Body of pancreas (tissue), 4 donors: ENCODE data around the gene PGS1. TPM values are rescaled to one million over a fixed set of nuclear protein-coding genes. Genes with fewer than 3 reads are reported as not detected.

Experiments
- ATAC-seq: fragments of 150-250 bp; one replicate; pipeline ENCODE4 v1.9.1; 2016
- DNase-seq, 4 donors: peaks; one replicate each; pipeline ENCODE4 v3.0.0-alpha.2; 2019
- H3K27ac ChIP-seq, 4 donors: fragments of 200-600 bp; sonication (generic); 1 replicate in 3 of 4; 2 replicates in 1 of 4; pipeline versions ENCODE4 v1.5.1 to v1.6.1; 2016 to 2019; ENCODE audit warnings: mild to moderate bottlenecking in 1 of 4, mixed read lengths in 1 of 4, moderate library complexity in 1 of 4
- H3K27me3 ChIP-seq, 2 donors: fragments of 200-600 bp; sonication (generic); one replicate each; pipeline ENCODE4 v1.6.0; 2016; ENCODE audit warnings: mild to moderate bottlenecking in 1 of 2
- H3K36me3 ChIP-seq, 2 donors: fragments of 200-600 bp; sonication (generic); replicated peaks in 1 of 2; 2 replicates each; pipeline ENCODE4 v1.5.1; 2016; ENCODE audit warnings: low read depth in 2 of 2; ENCODE audit not compliant: insufficient read depth in 1 of 2
- H3K4me1 ChIP-seq: fragments of 200-600 bp; sonication (generic); one replicate; pipeline ENCODE4 v1.6.0; 2016
- H3K4me3 ChIP-seq, 2 donors: fragments of 200-600 bp; sonication (generic); 1 replicate in 1 of 2; 2 replicates in 1 of 2; pipeline ENCODE4 v1.5.1; 2016 to 2019
- H3K9me3 ChIP-seq, 3 donors: fragments of 200-600 bp; sonication (generic); 1 replicate in 2 of 3; 2 replicates in 1 of 3; pipeline ENCODE4 v1.5.1; 2016
- POLR2A ChIP-seq, 3 donors: fragments of 450-650 bp; IDR thresholded peaks; one replicate each; pipeline ENCODE4 v1.6.1; 2016; ENCODE audit warnings: antibody characterized with exemption in 3 of 3, mild to moderate bottlenecking in 2 of 3
- WGBS, 2 donors: methylation state at CpG; one replicate each; pipeline ENCODE4 v1.1.5; 2017; 5-methylcytosine and 5-hydroxymethylcytosine counted together
- intact Hi-C: fragments of 100-400 bp; cut with DNase I; formaldehyde crosslinking; loops from one replicate; pipeline ENCODE4 v1.15.1; 2023
- total RNA-seq, 2 donors: library from RNA; depleted of rRNA; stranded (reverse); fragments of >200 nt; gene quantifications; one replicate each; pipeline ENCODE4 v1.1.0, GENCODE V29; 2016
- TF ChIP-seq, protein P1 (sequence below), 7 experiments: fragments of 450-650 bp in 4 of 7; fragments of 200-600 bp in 3 of 7; sonication (generic) in 3 of 7; IDR thresholded peaks; one replicate each; pipeline ENCODE4 v1.5.1; 2016 to 2019; ENCODE audit warnings: antibody characterized with exemption in 7 of 7

PGS1 gene
- total RNA-seq, 2 donors from 2014 or later: 17.1 to 30.4 TPM

DNA sequence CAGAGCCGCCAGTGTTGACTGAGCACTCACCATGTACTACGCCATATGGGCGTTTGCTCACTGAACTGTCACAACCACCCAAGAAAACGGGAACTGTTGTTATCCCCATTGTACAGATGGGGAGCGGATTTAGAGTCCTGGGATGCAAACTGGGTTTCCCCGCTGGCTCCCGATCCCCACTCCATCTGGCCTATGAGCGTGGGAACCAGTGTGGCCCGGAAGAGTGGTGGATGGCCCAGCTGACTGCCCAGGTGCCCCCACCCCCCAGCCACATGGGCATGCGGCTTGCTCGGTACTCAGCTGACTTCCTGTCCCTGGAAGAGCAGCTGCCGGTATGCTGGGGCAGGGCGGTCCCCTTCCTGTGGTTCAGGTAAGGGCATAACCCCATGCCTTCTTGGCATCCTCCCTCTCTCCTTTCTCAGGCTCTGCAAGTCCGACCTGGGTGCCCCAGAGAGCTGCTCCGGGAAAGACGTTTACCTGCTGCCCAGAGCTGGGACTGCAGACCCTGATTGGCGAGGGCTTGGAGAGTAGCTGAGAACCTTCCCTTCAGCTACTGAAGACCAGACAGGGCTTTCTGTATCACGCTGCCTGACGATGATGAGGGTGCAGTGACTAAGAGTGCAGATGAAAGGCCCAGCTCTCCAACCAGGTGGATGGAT, 34.8 kb upstream of the PGS1 start:
- H3K27ac ChIP-seq: peak overlapping the region in 2 of 4 donors; percentile 86 to 88
- H3K36me3 ChIP-seq: no peaks in the 10 kb centered on the region
- TF ChIP-seq, protein P1, sequence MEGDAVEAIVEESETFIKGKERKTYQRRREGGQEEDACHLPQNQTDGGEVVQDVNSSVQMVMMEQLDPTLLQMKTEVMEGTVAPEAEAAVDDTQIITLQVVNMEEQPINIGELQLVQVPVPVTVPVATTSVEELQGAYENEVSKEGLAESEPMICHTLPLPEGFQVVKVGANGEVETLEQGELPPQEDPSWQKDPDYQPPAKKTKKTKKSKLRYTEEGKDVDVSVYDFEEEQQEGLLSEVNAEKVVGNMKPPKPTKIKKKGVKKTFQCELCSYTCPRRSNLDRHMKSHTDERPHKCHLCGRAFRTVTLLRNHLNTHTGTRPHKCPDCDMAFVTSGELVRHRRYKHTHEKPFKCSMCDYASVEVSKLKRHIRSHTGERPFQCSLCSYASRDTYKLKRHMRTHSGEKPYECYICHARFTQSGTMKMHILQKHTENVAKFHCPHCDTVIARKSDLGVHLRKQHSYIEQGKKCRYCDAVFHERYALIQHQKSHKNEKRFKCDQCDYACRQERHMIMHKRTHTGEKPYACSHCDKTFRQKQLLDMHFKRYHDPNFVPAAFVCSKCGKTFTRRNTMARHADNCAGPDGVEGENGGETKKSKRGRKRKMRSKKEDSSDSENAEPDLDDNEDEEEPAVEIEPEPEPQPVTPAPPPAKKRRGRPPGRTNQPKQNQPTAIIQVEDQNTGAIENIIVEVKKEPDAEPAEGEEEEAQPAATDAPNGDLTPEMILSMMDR (IDR thresholded peaks at IDR 0.05): no peak
- no peak for TF ChIP-seq POLR2A (IDR thresholded peaks at IDR 0.05)
- H3K4me1 ChIP-seq: peaks cover 52% of the 10 kb centered on the region
- intact Hi-C loops: no loop called here
- WGBS, 2 donors: 79 to 95% methylated on average over 11 to 19 of the region's 19 CpGs
- peak in 1 of 4 donors; percentile 46 for DNase-seq
- no peak overlapping the region for H3K4me3 ChIP-seq
- ATAC-seq: no peak
- no peaks in the 10 kb centered on the region for H3K27me3 ChIP-seq
- H3K9me3 ChIP-seq: no peaks in the 10 kb centered on the region

DNA sequence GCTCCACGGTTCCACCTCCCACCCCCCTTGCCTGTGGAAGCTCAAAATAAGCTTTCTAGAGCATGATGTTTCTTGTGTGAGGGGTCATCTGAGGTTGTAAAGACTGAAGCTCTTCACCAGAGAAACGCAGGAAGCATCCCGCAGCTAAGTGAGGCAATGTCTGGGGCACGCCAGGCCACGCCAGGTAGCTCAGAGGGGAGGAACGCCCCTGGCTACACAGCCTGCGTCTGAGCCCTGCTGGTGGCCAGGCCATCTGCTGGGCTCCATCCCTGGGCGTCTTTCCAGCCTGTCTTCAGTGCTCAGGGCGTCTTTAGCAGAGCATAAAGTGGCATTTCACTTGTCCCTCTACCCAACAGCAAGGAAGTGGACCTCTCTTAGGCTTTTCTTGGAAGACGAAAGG, 33.8 kb upstream of the PGS1 start:
- H3K4me3 ChIP-seq: no peak overlapping the region
- H3K9me3 ChIP-seq: no peaks in the 10 kb centered on the region
- intact Hi-C loops: no loop called here
- H3K36me3 ChIP-seq: no peaks in the 10 kb centered on the region
- no peaks in the 10 kb centered on the region for H3K27me3 ChIP-seq
- no peak overlapping the region for H3K27ac ChIP-seq
- TF ChIP-seq, protein P1 (IDR thresholded peaks at IDR 0.05): no peak
- TF ChIP-seq POLR2A (IDR thresholded peaks at IDR 0.05): no peak
- peaks cover 52% of the 10 kb centered on the region for H3K4me1 ChIP-seq
- 70 to 84% methylated on average over 2 to 10 of the region's 10 CpGs for WGBS, 2 donors
- DNase-seq (no peak), ATAC-seq (no peak)

DNA sequence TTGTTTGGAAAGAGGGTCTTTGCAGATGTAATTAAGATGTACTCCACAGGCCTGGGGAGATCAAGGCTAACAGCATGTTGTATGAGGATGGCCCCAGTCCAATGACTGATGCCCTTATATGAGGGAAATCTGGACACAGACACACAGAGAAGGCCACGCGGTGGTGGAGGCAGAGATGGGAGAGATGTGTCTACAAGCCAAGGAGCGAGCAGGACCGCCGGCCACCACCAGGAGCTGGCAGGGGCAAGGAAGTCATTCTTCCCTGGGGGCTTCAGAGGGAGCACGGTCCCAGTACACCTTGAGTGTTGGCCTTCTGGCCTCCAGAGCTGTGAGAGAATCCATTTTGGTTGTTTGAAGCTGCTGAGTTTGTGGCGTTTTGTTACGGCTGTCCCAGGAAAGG, 33.3 kb upstream of the PGS1 start:
- Histone ChIP-seq H3K36me3 (no peaks in the 10 kb centered on the region), H3K4me3 (no peak overlapping the region), H3K9me3 (no peaks in the 10 kb centered on the region), H3K27me3 (no peaks in the 10 kb centered on the region), H3K4me1 (peaks cover 52% of the 10 kb centered on the region), H3K27ac (no peak overlapping the region)
- ATAC-seq (no peak), DNase-seq (no peak)
- 63 to 81% methylated on average over 4 to 8 of the region's 8 CpGs for WGBS, 2 donors
- no peak for TF ChIP-seq POLR2A (IDR thresholded peaks at IDR 0.05)
- TF ChIP-seq, protein P1 (IDR thresholded peaks at IDR 0.05): no peak
- intact Hi-C loops: no loop called here

DNA sequence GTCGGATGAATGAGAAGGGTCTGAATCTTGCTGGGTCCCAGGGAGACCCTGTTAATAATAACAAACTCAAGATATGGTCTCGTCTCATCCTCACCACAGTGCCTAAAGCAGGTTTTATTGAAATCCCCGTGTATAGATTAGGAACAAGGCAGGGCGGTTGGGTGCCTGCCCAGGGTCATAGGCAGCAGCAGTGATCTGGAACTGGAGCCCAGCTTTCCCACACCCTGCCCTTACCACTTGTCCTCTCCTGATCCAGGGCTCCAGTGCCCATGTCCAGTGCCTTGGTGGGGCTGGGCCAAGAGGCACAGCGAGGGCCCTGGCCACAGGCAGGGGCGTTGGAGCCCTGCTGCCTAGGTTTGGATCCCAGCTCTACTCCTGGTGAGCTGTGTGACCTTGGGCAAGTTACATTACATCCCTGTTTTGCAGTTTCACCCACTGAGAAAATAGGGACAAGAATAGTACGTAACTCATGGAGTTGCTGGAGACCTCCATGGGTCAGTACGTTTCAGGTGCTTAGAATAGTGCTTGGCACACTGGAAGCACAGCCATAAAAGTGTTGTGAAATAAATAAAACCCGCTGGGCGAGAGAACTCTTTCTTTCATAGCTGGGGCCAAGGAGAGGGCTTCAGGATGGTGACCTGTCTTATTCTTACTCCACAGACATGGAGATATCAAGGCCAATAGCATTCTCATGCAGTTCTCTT, 32.5 kb upstream of the PGS1 start:
- TF ChIP-seq, protein P1 (IDR thresholded peaks at IDR 0.05): no peak
- no peak for TF ChIP-seq POLR2A (IDR thresholded peaks at IDR 0.05)
- ATAC-seq (no peak), DNase-seq (peak in 3 of 4 donors; percentile 59 to 77 (median 64))
- no peaks in the 10 kb centered on the region for H3K36me3 ChIP-seq
- no peak overlapping the region for H3K4me3 ChIP-seq
- intact Hi-C loops: no loop called here
- H3K27ac ChIP-seq: peak overlapping the region in 1 of 4 donors; percentile 38
- no peaks in the 10 kb centered on the region for H3K9me3 ChIP-seq
- H3K4me1 ChIP-seq: peaks cover 52% of the 10 kb centered on the region
- WGBS, 2 donors: 55 to 81% methylated on average over 8 to 10 of the region's 10 CpGs
- no peaks in the 10 kb centered on the region for H3K27me3 ChIP-seq
